CD1c-positive myeloid dendritic cell (primary cell): ENCODE data around the gene PRAMEF25.
"Not testable (repeated sequence)": the region's sequence is repeated elsewhere in the genome, so short reads cannot be mapped to it uniquely, and the experiment has no call there.

Experiments used
- DNase-seq: peaks from one replicate; pipeline ENCODE4 v3.0.0-alpha.2; 2016; ENCODE audit errors: extremely low spot score

Gene PRAMEF25

GRCh38 chr1:13070474-13070873, at the start of gene PRAMEF25:
Gene PRAMEF25 (plus strand): TSS chr1:13070774. CDS start chr1:13073694, 2,920 bp downstream.
- DNase-seq, result not testable (repeated sequence)

DNA sequence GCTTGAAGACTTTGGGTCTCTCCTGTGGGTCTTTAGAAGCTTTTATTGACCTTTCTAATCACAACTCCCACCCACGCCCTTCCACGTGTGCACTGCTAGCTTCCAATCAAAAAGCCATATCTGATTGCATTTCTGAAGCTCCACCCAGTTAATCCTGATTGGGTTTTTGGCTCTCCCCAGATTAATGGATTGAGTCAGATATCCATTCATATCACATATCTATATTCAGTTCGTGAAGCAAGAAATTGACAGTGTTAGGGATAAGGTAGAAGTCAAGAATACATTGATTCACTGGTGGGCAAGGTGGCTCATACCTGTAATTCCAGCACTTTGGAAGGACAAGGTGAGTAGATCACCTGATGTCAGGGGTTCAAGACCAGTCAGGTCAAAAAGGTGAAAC, 14.1 kb upstream of the PRAMEF25 start, which contains the start of gene PRAMEF27:
TSS of gene PRAMEF27 (minus strand) at position 101 of the 400 bp plus-strand sequence. CDS start 2,916 bp downstream, outside the sequence.
- DNase-seq, result not testable (repeated sequence)

- DNase-seq, result not testable (repeated sequence)
These were observed 46.2 kb downstream of the PRAMEF25 start, which contains the start of gene HNRNPCL2 for GRCh38 chr1:13116754-13117153. Gene HNRNPCL2 (minus strand): TSS chr1:13116854. CDS start chr1:13116400, 454 bp downstream.
